ENCODE measurements around the gene SLC6A7.

Gene SLC6A7

DNA sequence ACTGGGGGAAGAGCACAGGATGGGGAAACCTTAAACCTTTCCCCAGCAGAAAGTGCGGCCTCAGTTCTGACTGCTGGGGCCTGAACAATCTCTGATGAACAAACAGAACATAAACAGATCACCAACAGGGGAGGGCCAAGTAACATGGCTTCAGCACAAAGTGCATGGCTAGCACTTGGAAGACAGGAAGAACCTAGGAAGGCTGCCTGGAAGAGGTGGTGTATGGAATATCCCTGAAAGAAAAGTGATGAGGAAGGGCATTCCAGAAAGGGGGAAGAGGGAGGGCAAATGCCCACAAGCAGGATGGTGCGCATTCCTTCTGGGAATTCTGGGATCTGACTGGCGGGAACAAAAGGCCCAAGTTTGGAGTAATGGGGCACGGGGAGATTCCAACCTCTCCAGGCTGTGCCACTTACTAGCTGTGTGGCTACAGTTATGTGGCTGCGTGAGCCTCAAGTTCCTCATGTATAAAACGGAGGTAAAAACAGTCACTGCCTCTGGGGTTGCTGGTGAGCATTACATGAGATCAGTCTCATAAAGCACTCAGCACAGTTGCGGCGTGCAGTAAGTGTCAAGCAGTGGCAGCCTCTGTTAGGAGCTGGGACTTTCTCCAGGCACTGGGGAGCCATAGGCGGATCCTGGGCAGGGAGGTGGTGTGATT lies 35.8 kb upstream of the SLC6A7 start:
- no peaks in the 10 kb centered on the region for H4K20me1 ChIP-seq (ENCODE audit: insufficient read depth, low read length, poor library complexity, severe bottlenecking)
- no peaks in the 10 kb centered on the region for H3K27me3 ChIP-seq (ENCODE audit: insufficient read depth, low read length, poor library complexity, severe bottlenecking)
- no peaks in the 10 kb centered on the region for H3K9me2 ChIP-seq (replicated peaks; ENCODE audit: low read depth, low read length)
- H2AFZ ChIP-seq (ENCODE audit: low read length): no peak overlapping the region
- no peak for TF ChIP-seq EZH2phosphoT487 (IDR thresholded peaks at IDR 0.05; ENCODE audit: borderline replicate concordance)
- no peak; the same call in 1 of the 2 replicates for TF ChIP-seq CTCF (conservative IDR thresholded peaks at IDR 0.05; ENCODE audit: low read length)
- no peaks in the 10 kb centered on the region for H3K4me1 ChIP-seq (ENCODE audit: insufficient read depth, low read length, poor library complexity, severe bottlenecking)
- H3K4me2 ChIP-seq (ENCODE audit: low read depth, low read length, poor library complexity, severe bottlenecking): no peak overlapping the region
- H3K36me3 ChIP-seq (ENCODE audit: insufficient read depth, low read length): no peaks in the 10 kb centered on the region
- no peaks in the 10 kb centered on the region for H3F3A ChIP-seq (ENCODE audit: low read depth)
- no peaks in the 10 kb centered on the region for H3K9me3 ChIP-seq (ENCODE audit: insufficient read depth, low read depth, low read length)
- no peaks in the 10 kb centered on the region for H3K79me2 ChIP-seq (ENCODE audit: insufficient read depth, low read length)
- H3K9ac ChIP-seq (ENCODE audit: low read depth, low read length, poor library complexity, severe bottlenecking): no peak overlapping the region
- H3K4me3 ChIP-seq (ENCODE audit: low read length, poor library complexity, severe bottlenecking): no peak overlapping the region

- TF ChIP-seq EZH2phosphoT487 (IDR thresholded peaks at IDR 0.05; ENCODE audit: borderline replicate concordance) (no peak), CTCF (conservative IDR thresholded peaks at IDR 0.05; ENCODE audit: low read length) (no peak)
- no peaks in the 10 kb centered on the region for H3K4me1 ChIP-seq (ENCODE audit: insufficient read depth, low read length, poor library complexity, severe bottlenecking)
- H2AFZ ChIP-seq (ENCODE audit: low read length): no peak overlapping the region
- no peak overlapping the region for H3K9ac ChIP-seq (ENCODE audit: low read depth, low read length, poor library complexity, severe bottlenecking)
- no peaks in the 10 kb centered on the region for H3F3A ChIP-seq (ENCODE audit: low read depth)
- no peaks in the 10 kb centered on the region for H3K27me3 ChIP-seq (ENCODE audit: insufficient read depth, low read length, poor library complexity, severe bottlenecking)
- no peaks in the 10 kb centered on the region for H3K9me2 ChIP-seq (replicated peaks; ENCODE audit: low read depth, low read length)
- no peaks in the 10 kb centered on the region for H3K9me3 ChIP-seq (ENCODE audit: insufficient read depth, low read depth, low read length)
- H4K20me1 ChIP-seq (ENCODE audit: insufficient read depth, low read length, poor library complexity, severe bottlenecking): no peaks in the 10 kb centered on the region
- no peak overlapping the region for H3K4me3 ChIP-seq (ENCODE audit: low read length, poor library complexity, severe bottlenecking)
- no peaks in the 10 kb centered on the region for H3K36me3 ChIP-seq (ENCODE audit: insufficient read depth, low read length)
- no peak overlapping the region for H3K4me2 ChIP-seq (ENCODE audit: low read depth, low read length, poor library complexity, severe bottlenecking)
- no peaks in the 10 kb centered on the region for H3K79me2 ChIP-seq (ENCODE audit: insufficient read depth, low read length)
Observed at GRCh38 chr5:150154618-150155128, 35.2 kb upstream of the SLC6A7 start.

- Histone ChIP-seq H3K4me3 (ENCODE audit: low read length, poor library complexity, severe bottlenecking) (peak within 1 kb of the TSS; percentile 68), H4K20me1 (ENCODE audit: insufficient read depth, low read length, poor library complexity, severe bottlenecking) (no peaks in the 10 kb centered on the region), H3K9ac (ENCODE audit: low read depth, low read length, poor library complexity, severe bottlenecking) (peak within 1 kb of the TSS; percentile 64), H3K27me3 (ENCODE audit: insufficient read depth, low read length, poor library complexity, severe bottlenecking) (no peaks in the 10 kb centered on the region), H3K4me2 (ENCODE audit: low read depth, low read length, poor library complexity, severe bottlenecking) (peak within 1 kb of the TSS; percentile 64), H3K9me3 (ENCODE audit: insufficient read depth, low read depth, low read length) (no peaks in the 10 kb centered on the region), H3K36me3 (ENCODE audit: insufficient read depth, low read length) (no peaks in the 10 kb centered on the region), H3F3A (ENCODE audit: low read depth) (no peaks in the 10 kb centered on the region), H3K9me2 (replicated peaks; ENCODE audit: low read depth, low read length) (no peaks in the 10 kb centered on the region), H3K79me2 (ENCODE audit: insufficient read depth, low read length) (no peaks in the 10 kb centered on the region), H2AFZ (ENCODE audit: low read length) (peak within 1 kb of the TSS; percentile 83), H3K4me1 (ENCODE audit: insufficient read depth, low read length, poor library complexity, severe bottlenecking) (peaks cover 5% of the 10 kb centered on the region)
- no peak for TF ChIP-seq EZH2phosphoT487 (IDR thresholded peaks at IDR 0.05; ENCODE audit: borderline replicate concordance)
- TF ChIP-seq CTCF (conservative IDR thresholded peaks at IDR 0.05; ENCODE audit: low read length): no peak
Observed at GRCh38 chr5:150155258-150156026, 34.4 kb upstream of the SLC6A7 start, which contains the start of gene PDGFRB. Gene PDGFRB, minus strand, starts transcription at chr5:150155845. Its CDS starts 18,798 bp downstream, at chr5:150137047.

Data from Loucy (cell line).